K562 (cell line): ENCODE data around the gene SMC1A. TPM values are rescaled to one million over a fixed set of nuclear protein-coding genes. Genes with fewer than 3 reads are reported as not detected.
A peak's percentile ranks its signal among the peaks of the same experiment; 100 is the strongest.

ENCODE experiments used
- CBX5 ChIP-seq: IDR thresholded peaks from 2 replicates; pipeline ENCODE4 v1.6.1; 2014; ENCODE audit warnings: low read depth, borderline replicate concordance
- FOS ChIP-seq: IDR thresholded peaks from 3 replicates; pipeline ENCODE4 v1.6.1; 2011; ENCODE audit not compliant: insufficient read length; ENCODE audit errors: extremely low read depth
- FOXM1 ChIP-seq, 2 experiments: fragments of 450-650 bp in 1 of 2; sonication (generic) in 1 of 2; formaldehyde crosslinking in 1 of 2; IDR thresholded peaks; 2 replicates each; pipeline versions ENCODE4 v1.6.1 to v1.9.0; 2017 to 2022; ENCODE audit warnings: low read depth in 2 of 2, mild to moderate bottlenecking in 2 of 2, missing genetic modification reagents in 1 of 2, moderate library complexity in 1 of 2
- POLR2H ChIP-seq: IDR thresholded peaks from 2 replicates; pipeline ENCODE4 v1.6.1; 2016; ENCODE audit warnings: missing genetic modification characterization, low read depth, mild to moderate bottlenecking, control low read depth, missing compliant biosample characterization, moderate library complexity
- RBM22 ChIP-seq: fragments of 200-400 bp; formaldehyde crosslinking; IDR thresholded peaks from 2 replicates; pipeline ENCODE4 v1.6.1; 2018; ENCODE audit warnings: low read length, low read depth; ENCODE audit not compliant: poor library complexity, severe bottlenecking
- TBP ChIP-seq: optimal IDR thresholded peaks from 2 replicates; pipeline ENCODE3; 2011; ENCODE audit warnings: low read depth, low read length, improper control_type of control experiment
- ZNF174 ChIP-seq: fragments of 250-450 bp; sonication (Bioruptor Pico); IDR thresholded peaks from 2 replicates; pipeline ENCODE4 v1.4.0; 2020; ENCODE audit warnings: mild to moderate bottlenecking
- polyA plus RNA-seq, 8 experiments: library from polyadenylated mRNA; depleted of rRNA in 4 of 8; stranded (reverse) in 5 of 8; unstranded in 3 of 8; fragments of >200 nt; fragmentation: Nextera tagmentation in 2 of 8; fragmentation: Illumina TruSeq in 1 of 8; extraction: Ambion mirVana in 2 of 8; extraction: Trizol in 1 of 8; gene quantifications; 2 replicates each; pipeline versions ENCODE4 v1.2.1 to v1.2.3, GENCODE V29; 2011 to 2014; ENCODE audit warnings: inconsistent platforms in 1 of 8, missing spikeins in 1 of 8
- total RNA-seq, 7 experiments: library from RNA; depleted of rRNA in 6 of 7; stranded (reverse); fragments of >200 nt in 6 of 7; fragmentation: Illumina TruSeq in 2 of 7; extraction: Trizol in 2 of 7; gene quantifications; 2 replicates each; pipeline versions ENCODE4 v1.2.1 to v1.2.3, GENCODE V29; 2011 to 2021; ENCODE audit warnings: low replicate concordance in 1 of 7
- TF ChIP-seq, protein P1 (sequence below): fragments of 450-650 bp; IDR thresholded peaks from 2 replicates; pipeline ENCODE4 v1.6.1; 2017; ENCODE audit warnings: antibody characterized with exemption
- TF ChIP-seq, protein P2 (sequence below): fragments of 450-650 bp; IDR thresholded peaks from 2 replicates; pipeline ENCODE4 v1.6.1; 2014; ENCODE audit warnings: low read depth, mild to moderate bottlenecking, moderate library complexity, borderline replicate concordance
- TF ChIP-seq, protein P3 (sequence below): fragments of 450-650 bp; IDR thresholded peaks from 2 replicates; pipeline ENCODE4 v1.7.0; 2016; ENCODE audit warnings: borderline replicate concordance
- TF ChIP-seq, protein P4 (sequence below): fragments of 250-450 bp; sonication (Bioruptor Pico); IDR thresholded peaks from 2 replicates; pipeline ENCODE4 v1.8.0; 2022; ENCODE audit warnings: inconsistent platforms, mild to moderate bottlenecking, moderate library complexity, borderline replicate concordance

Gene SMC1A
- total and polyA plus RNA-seq, 9 of the 15 experiments (the other 6 are each of a cell fraction or from before 2014, with no cell fraction given), result 28.5 to 126 (median 71.2) TPM

DNA sequence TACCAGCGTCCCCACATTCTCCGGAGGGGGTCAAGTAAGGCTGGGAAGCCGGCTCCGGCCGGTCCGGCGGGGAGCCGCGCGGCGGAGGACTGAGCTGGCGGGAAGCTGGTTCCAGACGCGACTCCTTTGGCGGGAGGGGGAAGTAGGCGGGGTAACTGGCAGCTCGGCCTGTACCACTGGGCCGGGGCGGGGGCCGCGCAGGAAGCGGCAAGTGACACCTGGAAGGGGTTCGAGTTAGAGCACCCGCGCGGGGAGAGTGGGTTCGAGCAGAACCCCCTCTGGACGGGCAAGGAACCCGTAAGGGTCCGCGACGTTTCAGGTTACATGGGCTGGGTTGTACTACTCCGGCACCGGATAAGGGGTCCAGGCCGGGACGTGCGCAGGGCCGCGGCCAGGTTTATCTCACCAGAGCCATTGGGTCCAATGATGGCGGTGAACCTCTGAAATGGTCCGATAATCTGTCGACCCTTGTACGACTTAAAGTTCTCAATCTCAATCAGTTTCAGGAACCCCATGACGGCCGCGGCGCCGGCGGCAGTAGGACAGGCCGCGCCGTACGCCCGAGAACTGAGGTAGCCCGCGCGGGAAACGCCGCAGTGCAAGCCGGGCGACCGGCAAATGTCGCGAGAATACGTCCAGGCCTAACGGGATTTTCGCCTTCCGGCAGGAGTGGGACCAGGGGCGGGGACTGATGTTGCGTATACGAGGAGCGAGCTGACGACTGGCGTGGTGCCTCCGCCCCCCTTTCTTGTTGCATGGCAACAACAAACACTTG lies at the start of gene SMC1A (continued):
- TF ChIP-seq, protein P1, sequence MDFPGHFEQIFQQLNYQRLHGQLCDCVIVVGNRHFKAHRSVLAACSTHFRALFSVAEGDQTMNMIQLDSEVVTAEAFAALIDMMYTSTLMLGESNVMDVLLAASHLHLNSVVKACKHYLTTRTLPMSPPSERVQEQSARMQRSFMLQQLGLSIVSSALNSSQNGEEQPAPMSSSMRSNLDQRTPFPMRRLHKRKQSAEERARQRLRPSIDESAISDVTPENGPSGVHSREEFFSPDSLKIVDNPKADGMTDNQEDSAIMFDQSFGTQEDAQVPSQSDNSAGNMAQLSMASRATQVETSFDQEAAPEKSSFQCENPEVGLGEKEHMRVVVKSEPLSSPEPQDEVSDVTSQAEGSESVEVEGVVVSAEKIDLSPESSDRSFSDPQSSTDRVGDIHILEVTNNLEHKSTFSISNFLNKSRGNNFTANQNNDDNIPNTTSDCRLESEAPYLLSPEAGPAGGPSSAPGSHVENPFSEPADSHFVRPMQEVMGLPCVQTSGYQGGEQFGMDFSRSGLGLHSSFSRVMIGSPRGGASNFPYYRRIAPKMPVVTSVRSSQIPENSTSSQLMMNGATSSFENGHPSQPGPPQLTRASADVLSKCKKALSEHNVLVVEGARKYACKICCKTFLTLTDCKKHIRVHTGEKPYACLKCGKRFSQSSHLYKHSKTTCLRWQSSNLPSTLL, result no peak
- TF ChIP-seq TBP (peak; percentile 93), ZNF174 (CRISPR knock-in tag) (no peak), CBX5 (no peak), RBM22 (peak; percentile 90), POLR2H (tag) (peak; percentile 90), FOS (no peak), FOXM1 (IDR thresholded peaks at IDR 0.05; ENCODE audit: low read depth) (no peak), FOXM1 (CRISPR knock-in tag; IDR thresholded peaks at IDR 0.05; ENCODE audit: low read depth) (0 out of 2 replicates have a peak, but pooled peaks have one; percentile 46)
- TF ChIP-seq, protein P2, sequence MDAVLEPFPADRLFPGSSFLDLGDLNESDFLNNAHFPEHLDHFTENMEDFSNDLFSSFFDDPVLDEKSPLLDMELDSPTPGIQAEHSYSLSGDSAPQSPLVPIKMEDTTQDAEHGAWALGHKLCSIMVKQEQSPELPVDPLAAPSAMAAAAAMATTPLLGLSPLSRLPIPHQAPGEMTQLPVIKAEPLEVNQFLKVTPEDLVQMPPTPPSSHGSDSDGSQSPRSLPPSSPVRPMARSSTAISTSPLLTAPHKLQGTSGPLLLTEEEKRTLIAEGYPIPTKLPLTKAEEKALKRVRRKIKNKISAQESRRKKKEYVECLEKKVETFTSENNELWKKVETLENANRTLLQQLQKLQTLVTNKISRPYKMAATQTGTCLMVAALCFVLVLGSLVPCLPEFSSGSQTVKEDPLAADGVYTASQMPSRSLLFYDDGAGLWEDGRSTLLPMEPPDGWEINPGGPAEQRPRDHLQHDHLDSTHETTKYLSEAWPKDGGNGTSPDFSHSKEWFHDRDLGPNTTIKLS, result peak; percentile 86
- TF ChIP-seq, protein P3, sequence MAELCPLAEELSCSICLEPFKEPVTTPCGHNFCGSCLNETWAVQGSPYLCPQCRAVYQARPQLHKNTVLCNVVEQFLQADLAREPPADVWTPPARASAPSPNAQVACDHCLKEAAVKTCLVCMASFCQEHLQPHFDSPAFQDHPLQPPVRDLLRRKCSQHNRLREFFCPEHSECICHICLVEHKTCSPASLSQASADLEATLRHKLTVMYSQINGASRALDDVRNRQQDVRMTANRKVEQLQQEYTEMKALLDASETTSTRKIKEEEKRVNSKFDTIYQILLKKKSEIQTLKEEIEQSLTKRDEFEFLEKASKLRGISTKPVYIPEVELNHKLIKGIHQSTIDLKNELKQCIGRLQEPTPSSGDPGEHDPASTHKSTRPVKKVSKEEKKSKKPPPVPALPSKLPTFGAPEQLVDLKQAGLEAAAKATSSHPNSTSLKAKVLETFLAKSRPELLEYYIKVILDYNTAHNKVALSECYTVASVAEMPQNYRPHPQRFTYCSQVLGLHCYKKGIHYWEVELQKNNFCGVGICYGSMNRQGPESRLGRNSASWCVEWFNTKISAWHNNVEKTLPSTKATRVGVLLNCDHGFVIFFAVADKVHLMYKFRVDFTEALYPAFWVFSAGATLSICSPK, result no peak
- TF ChIP-seq, protein P4, sequence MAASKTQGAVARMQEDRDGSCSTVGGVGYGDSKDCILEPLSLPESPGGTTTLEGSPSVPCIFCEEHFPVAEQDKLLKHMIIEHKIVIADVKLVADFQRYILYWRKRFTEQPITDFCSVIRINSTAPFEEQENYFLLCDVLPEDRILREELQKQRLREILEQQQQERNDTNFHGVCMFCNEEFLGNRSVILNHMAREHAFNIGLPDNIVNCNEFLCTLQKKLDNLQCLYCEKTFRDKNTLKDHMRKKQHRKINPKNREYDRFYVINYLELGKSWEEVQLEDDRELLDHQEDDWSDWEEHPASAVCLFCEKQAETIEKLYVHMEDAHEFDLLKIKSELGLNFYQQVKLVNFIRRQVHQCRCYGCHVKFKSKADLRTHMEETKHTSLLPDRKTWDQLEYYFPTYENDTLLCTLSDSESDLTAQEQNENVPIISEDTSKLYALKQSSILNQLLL (CRISPR knock-in tag), result no peak
